GM12878 (cell line): ENCODE results near the gene RPL37A. TPM values are rescaled to one million over a fixed set of nuclear protein-coding genes. Genes with fewer than 3 reads are reported as not detected.

Source experiments
- BMI1 ChIP-seq: fragments of 450-650 bp; IDR thresholded peaks from 2 replicates; pipeline ENCODE4 v1.6.1; 2016; ENCODE audit warnings: mild to moderate bottlenecking, moderate library complexity, borderline replicate concordance
- CEBPB ChIP-seq, 2 experiments: fragments of 150-350 bp in 1 of 2; IDR thresholded peaks; 2 replicates each; pipeline ENCODE4 v1.6.1; 2012 to 2014; ENCODE audit warnings: low read depth in 2 of 2, low read length in 2 of 2, borderline replicate concordance in 1 of 2, inconsistent platforms in 1 of 2
- CHD4 ChIP-seq: fragments of 200-600 bp; sonication (generic); IDR thresholded peaks from 2 replicates; pipeline ENCODE4 v1.6.1; 2016; ENCODE audit warnings: mild to moderate bottlenecking
- JUND ChIP-seq: IDR thresholded peaks from 2 replicates; pipeline ENCODE4 v1.6.1; 2012; ENCODE audit warnings: low read depth, mild to moderate bottlenecking, low read length, improper control_type of control experiment, moderate library complexity
- KLF5 ChIP-seq: fragments of 450-650 bp; IDR thresholded peaks from 2 replicates; pipeline ENCODE4 v1.6.1; 2014; ENCODE audit warnings: mild to moderate bottlenecking; ENCODE audit not compliant: partially characterized antibody
- MLLT1 ChIP-seq: fragments of 450-650 bp; IDR thresholded peaks from 2 replicates; pipeline ENCODE4 v1.6.1; 2016; ENCODE audit warnings: mild to moderate bottlenecking
- NFXL1 ChIP-seq: fragments of 450-650 bp; IDR thresholded peaks from 2 replicates; pipeline ENCODE4 v1.6.1; 2017; ENCODE audit warnings: antibody characterized with exemption, mild to moderate bottlenecking, borderline replicate concordance
- NFYB ChIP-seq: IDR thresholded peaks from 2 replicates; pipeline ENCODE4 v1.6.1; 2011; ENCODE audit warnings: low read depth, mild to moderate bottlenecking, low read length, improper control_type of control experiment, moderate library complexity; ENCODE audit not compliant: insufficient read depth
- NR2C1 ChIP-seq: fragments of 450-650 bp; IDR thresholded peaks from 2 replicates; pipeline ENCODE4 v1.6.1; 2017; ENCODE audit warnings: antibody characterized with exemption, mild to moderate bottlenecking, moderate library complexity
- RELB ChIP-seq: fragments of 450-650 bp; IDR thresholded peaks from 2 replicates; pipeline ENCODE4 v1.6.1; 2017; ENCODE audit warnings: low read depth, mild to moderate bottlenecking, moderate library complexity
- SMARCA5 ChIP-seq: fragments of 450-650 bp; IDR thresholded peaks from 2 replicates; pipeline ENCODE4 v1.6.1; 2017; ENCODE audit warnings: mild to moderate bottlenecking
- SREBF2 ChIP-seq: IDR thresholded peaks from 2 replicates; pipeline ENCODE4 v1.6.1; 2012; ENCODE audit warnings: mild to moderate bottlenecking, low read length
- USF2 ChIP-seq: IDR thresholded peaks from 2 replicates; pipeline ENCODE4 v1.6.1; 2011; ENCODE audit warnings: low read depth, low read length, improper control_type of control experiment, borderline replicate concordance
- WRNIP1 ChIP-seq: IDR thresholded peaks from 2 replicates; pipeline ENCODE4 v1.6.1; 2011; ENCODE audit warnings: low read depth, low read length, improper control_type of control experiment, borderline replicate concordance
- polyA plus RNA-seq, 11 experiments: library from polyadenylated mRNA; depleted of rRNA in 4 of 11; unstranded in 6 of 11; stranded (reverse) in 5 of 11; fragments of >200 nt; fragmentation: Nextera tagmentation in 4 of 11; fragmentation: Illumina TruSeq in 1 of 11; extraction: Ambion mirVana in 4 of 11; extraction: Trizol in 1 of 11; gene quantifications; 1 replicate in 1 of 11; 2 replicates in 10 of 11; pipeline versions ENCODE4 v1.2.1 to v1.2.3, GENCODE V29; 2011 to 2016; ENCODE audit warnings: inconsistent platforms in 2 of 11, missing spikeins in 2 of 11, low read depth in 1 of 11
- total RNA-seq, 4 experiments: library from RNA; depleted of rRNA in 3 of 4; stranded (reverse); fragments of >200 nt in 3 of 4; fragmentation: Illumina TruSeq in 1 of 4; extraction: Trizol in 1 of 4; gene quantifications; 2 replicates each; pipeline versions ENCODE4 v1.2.1 to v1.2.3, GENCODE V29; 2013 to 2021
- TF ChIP-seq, protein P1 (sequence below): fragments of 450-650 bp; IDR thresholded peaks from 2 replicates; pipeline ENCODE4 v1.6.1; 2017; ENCODE audit warnings: borderline replicate concordance

Gene RPL37A
- total and polyA plus RNA-seq, 10 of the 15 experiments (the other 5 are each of a cell fraction or from before 2014, with no cell fraction given): 2,847 to 6,854 (median 5,110) TPM

GRCh38 chr2:216498379-216499352, at the start of gene RPL37A (continued):
- no peak; the same call in 1 of the 2 replicates for TF ChIP-seq SREBF2
- no peak for TF ChIP-seq NFYB
- no peak for TF ChIP-seq CEBPB (IDR thresholded peaks at IDR 0.05; ENCODE audit: borderline replicate concordance in 1 of 2, low read depth in 2 of 2, low read length in 2 of 2)
- no peak for TF ChIP-seq JUND
- no peak for TF ChIP-seq NFXL1
- no peak for TF ChIP-seq BMI1
- TF ChIP-seq USF2: no peak
- TF ChIP-seq, protein P1, sequence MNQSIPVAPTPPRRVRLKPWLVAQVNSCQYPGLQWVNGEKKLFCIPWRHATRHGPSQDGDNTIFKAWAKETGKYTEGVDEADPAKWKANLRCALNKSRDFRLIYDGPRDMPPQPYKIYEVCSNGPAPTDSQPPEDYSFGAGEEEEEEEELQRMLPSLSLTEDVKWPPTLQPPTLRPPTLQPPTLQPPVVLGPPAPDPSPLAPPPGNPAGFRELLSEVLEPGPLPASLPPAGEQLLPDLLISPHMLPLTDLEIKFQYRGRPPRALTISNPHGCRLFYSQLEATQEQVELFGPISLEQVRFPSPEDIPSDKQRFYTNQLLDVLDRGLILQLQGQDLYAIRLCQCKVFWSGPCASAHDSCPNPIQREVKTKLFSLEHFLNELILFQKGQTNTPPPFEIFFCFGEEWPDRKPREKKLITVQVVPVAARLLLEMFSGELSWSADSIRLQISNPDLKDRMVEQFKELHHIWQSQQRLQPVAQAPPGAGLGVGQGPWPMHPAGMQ: no peak
- TF ChIP-seq NR2C1: 0 out of 2 replicates have a peak, but pooled peaks have one; percentile 22
- peak; percentile 60; the same call in 1 of the 2 replicates for TF ChIP-seq RELB
- no peak for TF ChIP-seq KLF5
- peak; percentile 83; the same call in 1 of the 2 replicates for TF ChIP-seq SMARCA5
- peak; percentile 83; the same call in 1 of the 2 replicates for TF ChIP-seq MLLT1
- TF ChIP-seq CHD4: no peak
- TF ChIP-seq WRNIP1: no peak; the same call in 1 of the 2 replicates
